Measurements from ENCODE around the gene ADAD2.

DNA sequence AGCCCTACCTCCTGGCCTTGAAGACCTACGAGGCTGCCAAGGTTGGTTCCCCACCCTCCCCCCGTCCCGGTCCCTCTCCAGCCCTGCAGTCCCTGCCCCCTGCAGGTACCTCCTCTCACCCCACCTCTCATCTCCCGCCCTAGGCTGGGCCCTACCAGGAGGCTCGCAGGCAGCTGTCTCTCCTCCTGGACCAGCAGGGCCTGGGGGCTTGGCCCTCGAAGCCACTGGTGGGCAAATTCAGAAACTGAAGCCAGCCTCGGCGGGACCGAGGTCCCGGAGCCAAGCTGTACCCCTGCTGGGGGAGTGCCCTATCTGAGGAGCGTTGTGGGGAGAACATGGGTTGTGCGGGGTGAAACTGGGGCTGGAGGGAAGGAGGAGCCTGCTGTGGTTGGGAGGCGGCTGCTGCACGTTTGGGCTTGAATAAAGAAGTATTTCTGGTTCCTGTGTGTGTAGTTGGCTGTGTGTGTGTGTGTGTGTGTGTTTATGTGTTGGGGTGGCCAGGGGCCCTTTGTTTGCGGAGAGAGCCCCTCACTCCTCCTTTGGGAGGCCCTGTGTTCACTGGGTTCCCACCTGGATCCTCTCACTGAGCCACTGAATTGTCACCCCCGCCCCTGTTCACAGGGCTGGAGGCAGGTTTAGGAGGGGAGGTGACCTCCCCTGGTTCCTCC is 5.9 kb downstream of the ADAD2 start:
- no peak for TF ChIP-seq CTCF (IDR thresholded peaks at IDR 0.05)
- no peak for TF ChIP-seq POLR2A (IDR thresholded peaks at IDR 0.05)
